Common myeloid progenitor, CD34-positive (primary cell): ENCODE data around the gene ARHGEF4.

ENCODE experiments used
- CTCF ChIA-PET: fragments of 350-600 bp; sonication (Branson Sonifier 250); formaldehyde crosslinking; loops from one replicate; lab custom pipeline; 2021; ENCODE audit warnings: antibody characterized with exemption; lab: Charles Lee
- POLR2A ChIA-PET: fragments of 350-600 bp; sonication (Branson Sonifier 250); formaldehyde crosslinking; loops from one replicate; lab custom pipeline; 2021; ENCODE audit warnings: antibody characterized with exemption; lab: Charles Lee
- DNase-seq, 3 donors: peaks; one replicate each; pipeline versions ENCODE4 v3.0.0 to v3.0.0-alpha.2; 2013
- H3K27ac ChIP-seq, 2 experiments: 1 replicate in 1 of 2; 2 replicates in 1 of 2; pipeline ENCODE4 v1.7.0; 2013; ENCODE audit warnings: inconsistent platforms in 2 of 2, low read length in 2 of 2, mild to moderate bottlenecking in 2 of 2, low read depth in 1 of 2, moderate library complexity in 1 of 2; ENCODE audit not compliant: severe bottlenecking in 2 of 2, insufficient read depth in 1 of 2, poor library complexity in 1 of 2
- H3K27me3 ChIP-seq, 5 experiments: replicated peaks in 2 of 5; 1 replicate in 3 of 5; 2 replicates in 2 of 5; pipeline versions ENCODE4 v1.6.1 to v1.7.0; 2013; ENCODE audit warnings: low read length in 4 of 5, mild to moderate bottlenecking in 2 of 5, moderate library complexity in 2 of 5, inconsistent platforms in 1 of 5; ENCODE audit not compliant: insufficient read depth in 5 of 5, control insufficient read depth in 4 of 5
- H3K36me3 ChIP-seq, 4 experiments: 1 replicate in 2 of 4; 2 replicates in 2 of 4; pipeline versions ENCODE4 v1.6.1 to v1.7.0; 2013; ENCODE audit warnings: low read length in 3 of 4, control low read depth in 1 of 4, mild to moderate bottlenecking in 1 of 4; ENCODE audit not compliant: control insufficient read depth in 4 of 4, insufficient read depth in 4 of 4
- H3K4me1 ChIP-seq, 4 experiments: 1 replicate in 3 of 4; 2 replicates in 1 of 4; pipeline versions ENCODE4 v1.6.1 to v1.7.1; 2013; ENCODE audit warnings: low read length in 3 of 4, mild to moderate bottlenecking in 3 of 4, control low read depth in 1 of 4, inconsistent platforms in 1 of 4, moderate library complexity in 1 of 4; ENCODE audit not compliant: control insufficient read depth in 4 of 4, insufficient read depth in 4 of 4; ENCODE audit errors: control extremely low read depth in 1 of 4
- H3K4me3 ChIP-seq, 7 experiments: 1 replicate in 4 of 7; 2 replicates in 3 of 7; pipeline versions ENCODE4 v1.5.1 to v1.7.0; 2013; ENCODE audit warnings: mild to moderate bottlenecking in 7 of 7, low read length in 6 of 7, moderate library complexity in 6 of 7, inconsistent platforms in 2 of 7, low read depth in 2 of 7, control low read depth in 1 of 7; ENCODE audit not compliant: insufficient read depth in 4 of 7, control insufficient read depth in 1 of 7; ENCODE audit errors: extremely low read depth in 1 of 7
- H3K9me3 ChIP-seq, 5 experiments: 1 replicate in 4 of 5; 2 replicates in 1 of 5; pipeline versions ENCODE4 v1.6.1 to v1.7.1; 2013; ENCODE audit warnings: low read length in 4 of 5, mild to moderate bottlenecking in 2 of 5, inconsistent platforms in 1 of 5, low read depth in 1 of 5, moderate library complexity in 1 of 5; ENCODE audit not compliant: control insufficient read depth in 4 of 5, insufficient read depth in 2 of 5; ENCODE audit errors: control extremely low read depth in 1 of 5
- WGBS: methylation state at CpG from one replicate; pipeline ENCODE4 v1.1.5; 2013; ENCODE audit not compliant: insufficient coverage; 5-methylcytosine and 5-hydroxymethylcytosine counted together

Gene ARHGEF4

DNA sequence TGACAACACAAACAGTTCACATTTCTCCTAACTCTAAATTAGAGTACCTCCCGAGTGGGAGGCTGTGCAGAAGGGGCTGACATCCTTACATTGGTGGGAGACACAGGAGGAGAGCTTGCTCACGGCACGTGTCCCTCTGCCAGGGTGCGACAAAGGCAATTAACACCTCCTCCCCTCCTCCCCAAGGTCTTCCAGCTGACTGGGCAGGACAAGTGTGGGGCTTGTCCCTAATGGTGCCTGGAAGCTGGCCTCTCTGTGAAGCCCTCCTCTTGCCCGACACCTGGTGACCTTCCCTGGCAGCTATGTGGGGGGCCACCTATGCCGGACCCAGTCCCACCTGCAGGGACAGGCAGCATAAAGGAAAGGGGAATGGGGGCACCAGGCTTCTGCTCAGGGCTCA lies 199.6 kb downstream of the ARHGEF4 start:
- ChIA-PET CTCF (no interaction called here), POLR2A (no interaction called here)
- no peak for DNase-seq
- no peak overlapping the region for H3K4me3 ChIP-seq
- H3K27me3 ChIP-seq, result peaks cover 0 to 93% (median 51%) of the 10 kb centered on the region in 5 experiments
- peaks cover under 1 to 29% (median 23%) of the 10 kb centered on the region in 4 experiments for H3K4me1 ChIP-seq
- 73% methylated on average over 3 of the region's 6 CpGs for WGBS
- no peaks in the 10 kb centered on the region for H3K9me3 ChIP-seq
- no peak overlapping the region for H3K27ac ChIP-seq
- H3K36me3 ChIP-seq, result no peaks in the 10 kb centered on the region

DNA sequence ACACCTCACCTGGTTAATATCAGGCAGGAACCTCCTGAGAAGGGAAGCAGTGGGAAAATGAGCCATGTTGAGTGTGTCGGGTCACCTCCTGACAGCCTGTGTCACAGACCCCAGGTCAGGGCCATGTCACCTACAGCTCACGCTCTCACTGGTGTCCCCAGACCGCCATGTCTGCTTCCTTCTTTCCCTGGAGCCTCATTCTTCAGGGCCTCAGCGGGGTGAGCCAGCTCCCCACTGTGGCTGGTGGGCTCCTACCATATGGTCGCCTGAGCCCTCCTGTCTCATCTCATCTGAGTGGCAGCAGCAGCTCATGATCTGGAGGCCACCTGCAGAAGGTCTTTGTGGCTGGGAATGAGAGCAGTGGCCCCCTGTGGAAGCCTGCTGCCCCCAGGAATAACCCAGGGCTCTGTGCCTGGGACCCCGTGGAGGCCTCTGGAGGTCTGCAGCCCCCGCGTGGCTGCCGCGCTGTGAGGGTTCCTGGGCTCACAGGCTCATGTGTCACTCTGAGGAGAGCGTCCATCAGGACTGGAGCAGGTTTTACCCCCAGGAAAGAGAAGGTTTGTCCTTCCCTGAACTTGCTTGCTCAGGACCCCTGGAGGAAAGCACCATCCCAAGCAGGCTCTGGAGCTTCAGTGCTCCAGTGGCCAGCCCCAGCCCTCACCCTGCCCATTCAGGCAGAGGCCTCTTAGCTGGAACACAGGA lies 200.1 kb downstream of the ARHGEF4 start:
- CTCF ChIA-PET, result interaction anchor here (1.1 kb wide), 1 partner anchor 9 kb away, joined by 4 read pairs; no protein-coding TSS in a partner anchor
- no peak for DNase-seq
- 97% methylated on average over 11 of the region's 11 CpGs for WGBS
- POLR2A ChIA-PET, result no interaction called here
- Histone ChIP-seq H3K4me3 (no peak overlapping the region), H3K36me3 (no peaks in the 10 kb centered on the region), H3K27ac (no peak overlapping the region), H3K9me3 (no peaks in the 10 kb centered on the region), H3K27me3 (peaks cover 0 to 97% (median 51%) of the 10 kb centered on the region in 5 experiments), H3K4me1 (peaks cover 3 to 35% (median 28%) of the 10 kb centered on the region in 4 experiments)

DNA sequence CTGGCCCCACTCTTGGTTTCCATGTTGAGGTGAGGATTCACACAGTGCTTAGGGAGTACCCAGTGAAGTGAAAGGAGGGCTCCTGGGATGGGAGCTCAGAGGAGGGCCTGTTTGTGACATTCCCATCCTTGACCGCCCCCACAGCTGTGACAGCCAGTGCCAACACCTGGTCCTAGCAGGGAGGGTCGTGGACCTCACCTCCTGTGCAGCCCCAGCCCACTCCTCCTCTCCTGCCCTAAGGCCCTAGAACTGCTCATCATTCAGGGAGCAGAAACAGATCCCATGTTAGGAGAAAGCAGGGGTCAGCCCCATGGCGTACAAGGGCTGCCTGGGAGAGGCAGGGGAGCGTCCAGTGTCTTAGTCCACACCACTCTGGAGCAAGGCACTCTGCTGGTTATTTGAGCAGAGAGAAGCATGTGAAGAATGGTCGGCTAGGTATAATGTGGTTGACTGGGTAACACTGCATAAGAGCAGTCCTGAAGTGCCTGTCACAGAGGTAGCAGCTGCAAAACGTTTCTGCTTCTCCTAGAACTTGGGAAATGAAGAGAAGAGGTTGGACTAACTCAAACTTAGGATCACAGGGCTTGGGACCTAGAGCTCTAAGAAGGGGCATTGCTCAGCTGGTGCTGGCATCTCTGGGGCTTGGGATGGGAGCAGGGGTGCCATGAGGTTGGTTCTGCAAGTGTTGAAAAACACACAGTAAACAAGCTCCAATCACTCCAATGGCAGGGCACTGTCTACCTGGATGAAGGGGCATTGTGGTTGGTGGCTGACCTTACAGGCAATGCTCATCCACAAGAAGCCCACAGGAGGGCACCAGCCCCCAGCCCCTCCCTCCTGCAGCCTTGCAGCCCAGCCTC lies 200.9 kb downstream of the ARHGEF4 start:
- no peaks in the 10 kb centered on the region for H3K9me3 ChIP-seq
- no peak for DNase-seq
- H3K36me3 ChIP-seq, result no peaks in the 10 kb centered on the region
- H3K27me3 ChIP-seq, result peaks cover 0 to 89% (median 51%) of the 10 kb centered on the region in 5 experiments
- POLR2A ChIA-PET, result no interaction called here
- WGBS, result 64% methylated on average over 6 of the region's 6 CpGs
- H3K4me1 ChIP-seq, result peaks cover 3 to 38% (median 32%) of the 10 kb centered on the region in 4 experiments
- no peak overlapping the region for H3K4me3 ChIP-seq
- CTCF ChIA-PET, result interaction anchor here (1.1 kb wide), 1 partner anchor 8 kb away, joined by 4 read pairs; no protein-coding TSS in a partner anchor
- no peak overlapping the region for H3K27ac ChIP-seq

DNA sequence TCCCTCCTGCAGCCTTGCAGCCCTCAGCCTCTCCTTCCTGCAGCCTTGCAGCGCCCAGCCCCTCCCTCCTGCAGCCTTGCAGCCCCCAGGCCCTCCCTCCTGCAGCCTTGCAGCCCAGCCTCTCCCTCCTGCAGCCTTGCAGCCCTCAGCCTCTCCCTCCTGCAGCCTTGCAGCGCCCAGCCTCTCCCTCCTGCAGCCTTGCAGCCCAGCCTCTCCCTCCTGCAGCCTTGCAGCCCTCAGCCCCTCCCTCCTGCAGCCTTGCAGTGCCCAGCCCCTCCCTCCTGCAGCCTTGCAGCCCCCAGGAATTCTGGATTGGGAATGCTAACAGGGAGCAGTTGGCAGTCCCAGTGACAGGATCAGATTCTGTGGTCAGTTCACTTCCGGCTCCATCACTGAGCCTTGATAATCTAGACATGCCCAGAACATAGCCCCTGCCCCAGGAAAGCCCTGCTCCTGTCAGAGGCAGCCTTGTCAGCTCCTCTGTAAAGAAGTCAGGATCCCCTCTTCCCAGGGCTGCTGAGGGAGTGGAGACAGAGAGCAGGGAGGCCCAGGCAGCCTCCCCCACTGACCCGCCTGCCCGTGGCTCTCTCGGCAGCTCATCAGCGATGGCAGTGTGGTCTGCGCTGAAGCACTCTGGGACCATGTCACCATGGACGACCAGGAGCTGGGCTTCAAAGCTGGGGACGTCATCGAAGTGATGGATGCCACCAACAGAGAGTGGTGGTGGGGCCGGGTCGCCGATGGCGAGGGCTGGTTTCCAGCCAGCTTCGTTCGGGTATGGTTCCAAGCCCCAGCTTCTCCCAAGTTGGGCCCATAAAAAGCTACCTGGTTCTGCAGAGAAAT lies 201.8 kb downstream of the ARHGEF4 start:
- H3K27me3 ChIP-seq, result peaks cover 0 to 82% (median 50%) of the 10 kb centered on the region in 5 experiments
- H3K9me3 ChIP-seq, result no peaks in the 10 kb centered on the region
- no peaks in the 10 kb centered on the region for H3K36me3 ChIP-seq
- H3K27ac ChIP-seq, result no peak overlapping the region
- H3K4me1 ChIP-seq, result peaks cover 3 to 38% (median 32%) of the 10 kb centered on the region in 4 experiments
- no peak for DNase-seq
- POLR2A ChIA-PET, result no interaction called here
- CTCF ChIA-PET, result no interaction called here
- H3K4me3 ChIP-seq, result no peak overlapping the region
- 90% methylated on average over 15 of the region's 17 CpGs for WGBS

DNA sequence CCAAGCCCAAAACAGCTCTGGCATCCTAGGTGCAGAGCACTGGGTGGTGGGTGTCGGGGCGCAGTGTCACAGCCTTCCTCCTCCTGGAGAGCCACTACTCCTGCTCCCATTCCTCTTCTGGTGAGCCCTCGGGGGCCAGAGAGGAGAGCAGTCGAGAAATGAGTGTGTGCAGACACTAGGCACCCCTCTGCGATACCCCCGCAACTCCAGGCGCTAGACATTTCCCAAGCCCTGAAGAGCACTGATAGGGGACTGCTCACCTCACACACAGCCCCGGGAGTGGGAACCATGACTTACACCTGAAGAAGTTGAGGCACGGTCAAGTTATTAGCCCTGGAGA lies 202.4 kb downstream of the ARHGEF4 start:
- no peak for DNase-seq

DNA sequence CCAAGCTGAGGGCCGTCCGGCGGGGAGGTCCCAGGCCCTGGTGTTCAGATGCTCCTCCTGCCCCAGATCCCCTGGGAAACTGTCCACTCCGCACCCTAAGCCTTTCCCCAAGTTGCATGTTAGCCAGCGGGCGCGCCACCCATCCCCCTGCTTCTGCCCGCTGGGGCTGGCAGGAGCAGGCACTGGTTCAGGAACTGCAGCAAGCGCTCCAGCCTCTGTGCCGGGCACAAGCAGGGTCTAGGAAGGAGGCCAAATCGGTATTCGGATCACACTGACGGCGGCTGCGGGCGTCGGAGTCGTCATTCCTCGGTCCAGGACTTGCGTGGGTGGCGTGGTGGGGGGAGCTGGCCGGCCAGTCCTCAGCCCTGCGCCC lies 202.8 kb downstream of the ARHGEF4 start:
- Histone ChIP-seq H3K36me3 (no peaks in the 10 kb centered on the region), H3K27me3 (peaks cover 0 to 72% (median 40%) of the 10 kb centered on the region in 5 experiments), H3K27ac (no peak overlapping the region), H3K4me3 (peak overlapping the region in 3 of 7 experiments; percentile 58 to 60 (median 58)), H3K9me3 (no peaks in the 10 kb centered on the region), H3K4me1 (peaks cover 3 to 34% (median 30%) of the 10 kb centered on the region in 4 experiments)
- CTCF ChIA-PET, result no interaction called here
- WGBS, result 62% methylated on average over 22 of the region's 23 CpGs
- POLR2A ChIA-PET, result no interaction called here
- no peak for DNase-seq

More for the DNA sequence above, 202.4 kb downstream of the ARHGEF4 start:
- Histone ChIP-seq H3K4me1 (peaks cover 3 to 38% (median 32%) of the 10 kb centered on the region in 4 experiments), H3K27me3 (peaks cover 0 to 76% (median 44%) of the 10 kb centered on the region in 5 experiments), H3K4me3 (no peak overlapping the region), H3K9me3 (no peaks in the 10 kb centered on the region), H3K27ac (no peak overlapping the region), H3K36me3 (no peaks in the 10 kb centered on the region)
- WGBS, result 96% methylated on average over 8 of the region's 9 CpGs
- ChIA-PET CTCF (no interaction called here), POLR2A (no interaction called here)
